Heart right ventricle (tissue), 16 donors: Measurements from ENCODE around the gene CSTF3. TPM values are rescaled to one million over a fixed set of nuclear protein-coding genes. Genes with fewer than 3 reads are reported as not detected.

Experiments used
- ATAC-seq, 8 donors: fragments of 200-7000 bp; cut with Tn5 transposase; one replicate each; pipeline ENCODE4 v1.9.1; 2020; ENCODE audit warnings: mild to moderate bottlenecking in 8 of 8, moderate library complexity in 8 of 8, moderate number of reproducible peaks in 1 of 8
- DNase-seq, 2 donors: peaks; one replicate each; pipeline ENCODE4 v3.0.0-alpha.2; 2020
- H3K27ac ChIP-seq, 10 donors: fragments of 200-600 bp; sonication (generic) in 2 of 10; one replicate each; pipeline versions ENCODE4 v1.5.0 to v1.8.0; 2020 to 2022; ENCODE audit warnings: mild to moderate bottlenecking in 3 of 10
- H3K27me3 ChIP-seq, 7 donors: fragments of 200-600 bp; one replicate each; pipeline ENCODE4 v1.8.0; 2021 to 2022; ENCODE audit warnings: mild to moderate bottlenecking in 2 of 7
- H3K36me3 ChIP-seq, 9 donors: fragments of 200-600 bp; sonication (generic) in 1 of 9; one replicate each; pipeline versions ENCODE4 v1.5.0 to v1.8.0; 2020 to 2022; ENCODE audit warnings: mild to moderate bottlenecking in 2 of 9
- H3K4me1 ChIP-seq, 9 donors: fragments of 200-600 bp; sonication (generic) in 1 of 9; one replicate each; pipeline versions ENCODE4 v1.5.0 to v1.8.0; 2020 to 2022; ENCODE audit warnings: mild to moderate bottlenecking in 4 of 9
- H3K4me3 ChIP-seq, 10 donors: fragments of 200-600 bp; sonication (generic) in 2 of 10; one replicate each; pipeline versions ENCODE4 v1.5.0 to v1.8.0; 2020 to 2022; ENCODE audit warnings: mild to moderate bottlenecking in 7 of 10, moderate library complexity in 2 of 10
- H3K9me3 ChIP-seq, 11 donors: fragments of 200-600 bp in 10 of 11; sonication (generic) in 2 of 11; one replicate each; pipeline versions ENCODE4 v1.5.0 to v1.8.0; 2013 to 2022; ENCODE audit warnings: mild to moderate bottlenecking in 2 of 11, control low read depth in 1 of 11, moderate library complexity in 1 of 11
- CTCF ChIP-seq, 9 donors: fragments of 200-600 bp; sonication (generic) in 2 of 9; IDR thresholded peaks; one replicate each; pipeline versions ENCODE4 v1.5.0 to v1.8.0; 2021 to 2022; ENCODE audit warnings: antibody characterized with exemption in 9 of 9, mild to moderate bottlenecking in 5 of 9, moderate library complexity in 1 of 9
- WGBS, 2 donors: extraction: QIAGEN DNeasy Blood & Tissue Kit; methylation state at CpG; one replicate each; pipeline ENCODE4 v1.1.7; 2013; ENCODE audit warnings: inconsistent platforms in 1 of 2; 5-methylcytosine and 5-hydroxymethylcytosine counted together
- intact Hi-C, 10 donors: fragments of 100-400 bp; cut with DNase I; formaldehyde crosslinking; loops; one replicate each; pipeline versions ENCODE4 v1.11.1 to v1.14.2; 2022
- polyA plus RNA-seq, 2 donors: library from polyadenylated mRNA; stranded (reverse); fragments of 200-250 nt; gene quantifications; one replicate each; pipeline ENCODE4 v1.2.3, GENCODE V29; 2013
- total RNA-seq, 10 donors: library from RNA; stranded (reverse); fragmentation: NEBNext Ultra II Directional in 3 of 10; extraction: Animal tissue kit (Norgen Biotek cat#: 25700) in 3 of 10; gene quantifications; one replicate each; pipeline versions ENCODE4 v1.2.1 to v1.2.4, GENCODE V29; 2021 to 2023
- donor health status: Arrhythmogenic right ventricular cardiomyopathy.
- donor health status: ischemic (EF 13 %, LVEDD 7.1; RV severe dilation, severe dysfunction).
- donor health status: healthy with polysubstance abuse.
- donor health status: DM: no; HTN: yes; CAD: no.
- donor health status: DM: no; HTN: no; CAD: no.
- donor health status: ischemic (EF 25% LVEDD 6.9; RV normal size, moderate dysfunction).
- donor health status: ischemic (EF 25% LVEDD 5.7; RV mildly dilated, moderate dysfunction).
- donor health status: healthy.
- donor health status: DM: yes; HTN: yes; CAD: no.
- donor health status: Ischemic cardiomyopathy.
- donor health status: ischemic (EF 35%, LVEDD 5.7; RV mildly dilated, moderate dysfunction).
- donor health status: nonischemic (EF 11% LVEDD 7.7; RV severe dilation, severe dysfunction).
- donor health status: DM: yes; HTN: yes; CAD: no.
- donor health status: PGD.
- donor health status: ischemic (EF 29% LVEDD 5.4; RV normal size, mild dysfunction).
- donor health status: nonischemic (EF 23%, LVEDD 6.1; RV moderate dilation, normal function).

The CSTF3 gene
- total and polyA plus RNA-seq, 12 donors = 8.6 to 46.1 (median 12.7) TPM

GRCh38 chr11:33157103-33158027, 3.9 kb downstream of the CSTF3 start:
- intact Hi-C loops = no loop called here
- no peaks in the 10 kb centered on the region for H3K27me3 ChIP-seq

GRCh38 chr11:33151399-33151798, 9.9 kb downstream of the CSTF3 start:
- no peak for ATAC-seq
- Histone ChIP-seq H3K4me1 (peaks cover 0 to 10% (median 0%) of the 10 kb centered on the region in 9 donors), H3K36me3 (peaks cover 0 to 30% (median 0%) of the 10 kb centered on the region in 9 donors), H3K27me3 (no peaks in the 10 kb centered on the region), H3K27ac (no peak overlapping the region), H3K4me3 (no peak overlapping the region), H3K9me3 (no peaks in the 10 kb centered on the region)
- no peak for DNase-seq
- intact Hi-C loops = no loop called here
- 76 to 79% methylated on average over 5 of the region's 5 CpGs for WGBS, 2 donors
- TF ChIP-seq CTCF (IDR thresholded peaks at IDR 0.05) = no peak

More at GRCh38 chr11:33157103-33158027, 3.9 kb downstream of the CSTF3 start:
- ATAC-seq (no peak), DNase-seq (no peak)
- peaks cover 0 to 53% (median 34%) of the 10 kb centered on the region in 9 donors for H3K4me1 ChIP-seq
- TF ChIP-seq CTCF (IDR thresholded peaks at IDR 0.05) = no peak
- H3K36me3 ChIP-seq = peaks cover 0 to under 1% (median 0%) of the 10 kb centered on the region in 9 donors
- no peak overlapping the region for H3K4me3 ChIP-seq
- WGBS, 2 donors = 97% methylated on average over 5 of the region's 5 CpGs
- H3K9me3 ChIP-seq = no peaks in the 10 kb centered on the region
- no peak overlapping the region for H3K27ac ChIP-seq

GRCh38 chr11:33147559-33147958, 13.7 kb downstream of the CSTF3 start:
- WGBS, 2 donors = 75 to 79% methylated on average over 5 of the region's 5 CpGs
- Histone ChIP-seq H3K4me1 (peaks cover 0 to 10% (median 0%) of the 10 kb centered on the region in 9 donors), H3K4me3 (no peak overlapping the region), H3K9me3 (no peaks in the 10 kb centered on the region), H3K27me3 (no peaks in the 10 kb centered on the region), H3K27ac (no peak overlapping the region), H3K36me3 (peaks cover 0 to 30% (median 0%) of the 10 kb centered on the region in 9 donors)
- no peak for TF ChIP-seq CTCF (IDR thresholded peaks at IDR 0.05)
- no peak for DNase-seq
- intact Hi-C loops = no loop called here
- ATAC-seq = no peak

- WGBS, 2 donors = 67 to 74% methylated on average over 4 of the region's 4 CpGs
Observed at GRCh38 chr11:33135768-33136443, 25.4 kb downstream of the CSTF3 start.

More at GRCh38 chr11:33135768-33136443, 25.4 kb downstream of the CSTF3 start:
- ATAC-seq (no peak), DNase-seq (no peak)
- intact Hi-C loops = no loop called here
- Histone ChIP-seq H3K4me1 (peaks cover 0 to 17% (median 6%) of the 10 kb centered on the region in 9 donors), H3K36me3 (peaks cover 0 to 52% (median 1%) of the 10 kb centered on the region in 9 donors), H3K27ac (no peak overlapping the region), H3K27me3 (no peaks in the 10 kb centered on the region), H3K4me3 (no peak overlapping the region), H3K9me3 (no peaks in the 10 kb centered on the region)
- TF ChIP-seq CTCF (IDR thresholded peaks at IDR 0.05) = no peak
